Measurements from ENCODE around the gene ADARB2.

ADARB2 gene

GRCh38 chr10:1502451-1502850 is 234.9 kb downstream of the ADARB2 start:
- no peaks in the 10 kb centered on the region for H3K9me3 ChIP-seq (ENCODE audit: control insufficient read depth, insufficient read depth, low read length)
- no peaks in the 10 kb centered on the region for H3K79me2 ChIP-seq (ENCODE audit: control insufficient read depth, low read length)
- H3F3A ChIP-seq (ENCODE audit: control insufficient read depth, insufficient read depth) = no peaks in the 10 kb centered on the region
- no peaks in the 10 kb centered on the region for H3K27me3 ChIP-seq (ENCODE audit: control insufficient read depth, low read length)
- H3K36me3 ChIP-seq (ENCODE audit: control insufficient read depth, low read length) = no peaks in the 10 kb centered on the region
- no peak overlapping the region for H3K27ac ChIP-seq (ENCODE audit: low read depth, low read length)
- H3K9me2 ChIP-seq (replicated peaks; ENCODE audit: control insufficient read depth, low read length) = no peaks in the 10 kb centered on the region
- TF ChIP-seq CTCF (IDR thresholded peaks at IDR 0.05; ENCODE audit: low read depth, low read length, poor library complexity, severe bottlenecking) = no peak
- no peak for TF ChIP-seq EZH2phosphoT487 (IDR thresholded peaks at IDR 0.05; ENCODE audit: borderline replicate concordance, low read length)
- H4K20me1 ChIP-seq (ENCODE audit: control insufficient read depth, insufficient read depth, low read depth, low read length) = no peaks in the 10 kb centered on the region
- no peaks in the 10 kb centered on the region for H3K4me1 ChIP-seq (ENCODE audit: control insufficient read depth, low read length)
- no peak overlapping the region for H3K4me2 ChIP-seq (ENCODE audit: low read length)
- H3K4me3 ChIP-seq (ENCODE audit: low read length) = no peak overlapping the region

- H3K27me3 ChIP-seq (ENCODE audit: control insufficient read depth, low read length) = no peaks in the 10 kb centered on the region
- H3K4me2 ChIP-seq (ENCODE audit: low read length) = no peak overlapping the region
- H3K36me3 ChIP-seq (ENCODE audit: control insufficient read depth, low read length) = no peaks in the 10 kb centered on the region
- TF ChIP-seq CTCF (IDR thresholded peaks at IDR 0.05; ENCODE audit: low read depth, low read length, poor library complexity, severe bottlenecking) (no peak), EZH2phosphoT487 (IDR thresholded peaks at IDR 0.05; ENCODE audit: borderline replicate concordance, low read length) (no peak)
- no peaks in the 10 kb centered on the region for H3F3A ChIP-seq (ENCODE audit: control insufficient read depth, insufficient read depth)
- no peak overlapping the region for H3K27ac ChIP-seq (ENCODE audit: low read depth, low read length)
- no peaks in the 10 kb centered on the region for H3K9me3 ChIP-seq (ENCODE audit: control insufficient read depth, insufficient read depth, low read length)
- H3K4me1 ChIP-seq (ENCODE audit: control insufficient read depth, low read length) = no peaks in the 10 kb centered on the region
- H3K4me3 ChIP-seq (ENCODE audit: low read length) = no peak overlapping the region
- no peaks in the 10 kb centered on the region for H3K9me2 ChIP-seq (replicated peaks; ENCODE audit: control insufficient read depth, low read length)
- H4K20me1 ChIP-seq (ENCODE audit: control insufficient read depth, insufficient read depth, low read depth, low read length) = no peaks in the 10 kb centered on the region
- no peaks in the 10 kb centered on the region for H3K79me2 ChIP-seq (ENCODE audit: control insufficient read depth, low read length)
These were observed 237.9 kb downstream of the ADARB2 start for GRCh38 chr10:1499359-1499957.

- H3K4me3 ChIP-seq (ENCODE audit: low read length) = no peak overlapping the region
- H3F3A ChIP-seq (ENCODE audit: control insufficient read depth, insufficient read depth) = no peaks in the 10 kb centered on the region
- no peak overlapping the region for H3K27ac ChIP-seq (ENCODE audit: low read depth, low read length)
- H3K36me3 ChIP-seq (ENCODE audit: control insufficient read depth, low read length) = no peaks in the 10 kb centered on the region
- H3K4me2 ChIP-seq (ENCODE audit: low read length) = no peak overlapping the region
- 0 out of 2 replicates have a peak, but pooled peaks cover 6% of the 10 kb centered on the region for H3K4me1 ChIP-seq (ENCODE audit: control insufficient read depth, low read length)
- H4K20me1 ChIP-seq (ENCODE audit: control insufficient read depth, insufficient read depth, low read depth, low read length) = no peaks in the 10 kb centered on the region
- H3K79me2 ChIP-seq (ENCODE audit: control insufficient read depth, low read length) = no peaks in the 10 kb centered on the region
- TF ChIP-seq EZH2phosphoT487 (IDR thresholded peaks at IDR 0.05; ENCODE audit: borderline replicate concordance, low read length) (no peak), CTCF (IDR thresholded peaks at IDR 0.05; ENCODE audit: low read depth, low read length, poor library complexity, severe bottlenecking) (no peak)
- H3K9me2 ChIP-seq (replicated peaks; ENCODE audit: control insufficient read depth, low read length) = no peaks in the 10 kb centered on the region
- no peaks in the 10 kb centered on the region for H3K9me3 ChIP-seq (ENCODE audit: control insufficient read depth, insufficient read depth, low read length)
- H3K27me3 ChIP-seq (ENCODE audit: control insufficient read depth, low read length) = no peaks in the 10 kb centered on the region
These were observed 238.5 kb downstream of the ADARB2 start for GRCh38 chr10:1498746-1499358.

Measured in DOHH2 (cell line).